Measurements from ENCODE around the gene LGALS14.

GRCh38 chr19:39746836-39747529, 42.7 kb downstream of the LGALS14 start:
- no peak for TF ChIP-seq CTCF (IDR thresholded peaks at IDR 0.05)
- no peak for TF ChIP-seq POLR2A (IDR thresholded peaks at IDR 0.05)

Measured in Peyer's patch (tissue), 4 donors.